ENCODE results near the gene ARHGEF11.

DNA sequence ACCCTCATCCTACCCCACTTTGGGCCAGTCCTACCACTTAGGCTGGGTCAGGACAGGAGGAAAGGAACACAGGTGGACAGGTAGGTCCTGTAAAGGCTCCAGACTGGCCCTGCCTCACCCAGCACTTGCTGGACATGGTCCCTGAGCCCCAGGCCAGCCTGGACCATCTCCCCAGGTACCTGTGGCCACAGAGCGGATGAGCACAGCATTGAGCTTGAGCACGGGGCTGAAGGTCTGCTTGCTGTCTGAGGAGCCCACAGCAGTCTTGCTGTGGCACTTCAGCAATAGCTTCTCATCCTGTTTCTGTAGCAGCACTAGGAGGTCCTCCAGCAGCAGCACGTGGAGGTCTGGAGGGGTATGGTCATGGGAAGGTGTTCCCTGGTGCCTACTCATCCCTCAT, 101.8 kb downstream of the ARHGEF11 start:
- TF ChIP-seq CTCF (optimal IDR thresholded peaks at IDR 0.05 in 1 of 3, IDR thresholded peaks at IDR 0.05 in 1 of 3, conservative IDR thresholded peaks at IDR 0.05 in 1 of 3; ENCODE audit: extremely low read depth in 1 of 3, insufficient read depth in 2 of 3, low read length in 3 of 3) (no peak), EZH2 (IDR thresholded peaks at IDR 0.05; ENCODE audit: low read length) (no peak)
